HG02798 (cell line): ENCODE measurements around the gene PPP3CA.

Source experiments
- ATAC-seq: cut with Tn5 transposase; IDR thresholded peaks from one replicate; pipeline ENCODE4 v1.9.1; 2021; ENCODE audit warnings: mild to moderate bottlenecking; ENCODE audit not compliant: unreplicated experiment, poor library complexity

The PPP3CA gene

GRCh38 chr4:101222156-101222845 lies 125.0 kb downstream of the PPP3CA start:
- no peak for ATAC-seq

DNA sequence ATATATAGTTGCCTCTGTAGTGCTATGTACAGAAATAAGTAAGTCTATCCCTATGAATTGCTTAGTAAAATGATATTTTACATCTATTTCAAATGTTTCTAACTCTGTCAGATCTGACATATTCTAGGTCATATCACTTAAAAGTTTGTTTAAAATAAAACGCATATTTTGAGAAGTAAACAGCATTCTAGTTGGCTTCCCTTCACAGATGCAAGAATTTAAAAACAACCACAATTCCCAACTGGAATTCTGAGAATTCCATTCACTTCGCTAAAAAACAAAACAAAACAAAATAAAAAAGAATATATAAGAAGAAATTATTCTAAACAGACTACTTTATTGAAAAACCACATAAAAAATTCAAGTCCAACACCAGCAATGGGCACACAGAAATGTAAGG lies 126.0 kb downstream of the PPP3CA start:
- ATAC-seq: no peak

DNA sequence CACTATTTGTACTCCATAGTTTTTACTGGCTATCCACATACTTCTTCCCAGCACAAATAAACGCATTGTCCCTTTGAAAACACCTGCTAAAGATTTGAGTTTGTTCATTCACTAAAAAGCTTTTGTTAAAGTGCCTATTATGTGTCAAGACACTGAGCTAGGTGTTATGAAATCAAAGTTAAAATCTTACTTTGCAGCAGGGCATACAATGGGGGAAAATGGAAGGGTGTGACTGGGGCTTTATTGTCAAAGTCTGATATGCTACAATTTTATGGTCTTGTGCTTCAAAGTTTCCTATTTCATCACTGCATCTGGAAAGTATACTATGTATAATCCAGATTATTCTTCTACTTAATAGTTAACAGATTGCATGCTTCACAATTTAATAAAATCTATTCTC lies 128.4 kb downstream of the PPP3CA start:
- ATAC-seq: no peak

DNA sequence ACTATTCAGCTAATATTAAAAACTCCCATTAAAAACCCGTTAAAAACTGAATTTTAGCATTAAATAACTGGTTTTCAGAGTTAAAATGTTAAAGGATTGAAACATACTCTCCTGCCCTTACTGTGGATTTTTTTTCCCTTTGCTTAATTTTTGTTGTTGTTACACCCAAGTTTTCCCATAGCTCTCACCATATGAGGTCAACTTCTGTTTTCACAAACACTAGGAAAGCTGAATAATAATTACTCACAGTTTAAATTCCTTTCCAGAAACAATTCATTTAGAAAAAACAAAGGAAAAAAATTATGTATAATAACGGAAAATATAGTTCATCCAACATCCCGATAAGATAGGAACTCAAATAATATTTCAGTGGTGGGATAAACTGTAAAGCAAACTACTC lies 129.0 kb downstream of the PPP3CA start:
- no peak for ATAC-seq

DNA sequence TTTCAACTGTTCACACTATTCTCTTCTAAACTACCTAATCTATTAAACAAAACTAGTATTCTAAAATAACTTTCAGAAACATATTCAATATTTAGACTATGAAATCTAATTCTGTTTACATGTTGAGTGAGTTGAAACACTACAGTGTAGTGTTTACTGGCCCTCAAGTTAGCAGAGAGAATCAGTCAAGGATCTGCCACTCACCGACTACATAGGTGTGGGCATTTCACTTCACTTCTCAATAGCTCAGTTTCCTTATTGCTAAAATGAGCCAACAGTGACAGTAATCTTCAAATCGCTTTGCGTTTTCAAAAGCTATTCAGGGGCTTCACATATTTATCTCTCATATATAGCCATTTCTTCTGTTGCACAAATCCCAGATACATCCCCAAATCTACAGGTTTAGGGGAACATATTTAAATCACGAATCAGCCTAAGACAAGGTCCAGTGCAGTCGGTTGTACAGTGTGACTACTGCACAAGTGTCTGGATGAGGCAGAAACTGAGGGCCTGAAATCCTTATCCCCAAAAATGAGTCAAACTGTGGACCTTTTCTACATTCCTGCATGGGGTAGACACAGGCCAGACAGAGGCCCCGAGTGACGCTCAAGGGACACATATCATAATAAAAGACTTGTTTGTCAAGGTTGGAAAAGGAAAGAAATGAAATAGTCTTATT lies 129.8 kb downstream of the PPP3CA start:
- no peak for ATAC-seq

DNA sequence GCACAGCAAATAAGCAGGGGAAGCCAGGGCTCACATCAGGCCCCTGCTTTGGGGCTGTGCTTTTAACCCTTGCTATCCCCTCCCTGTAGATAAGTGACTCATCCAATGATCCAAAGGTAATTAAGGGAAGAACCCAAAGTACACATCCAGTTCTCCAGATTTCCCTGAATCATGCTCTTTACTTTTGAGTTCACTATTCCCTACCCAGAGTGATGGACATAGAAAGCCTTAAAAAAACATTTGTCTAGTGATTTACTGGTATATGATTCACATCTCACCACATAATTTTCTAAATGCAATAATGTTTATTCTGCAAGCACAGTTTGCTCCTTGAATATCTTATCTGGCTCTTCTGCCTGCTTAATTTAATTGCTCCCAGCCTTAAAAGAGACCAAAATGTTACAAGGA lies 136.2 kb downstream of the PPP3CA start:
- no peak for ATAC-seq

DNA sequence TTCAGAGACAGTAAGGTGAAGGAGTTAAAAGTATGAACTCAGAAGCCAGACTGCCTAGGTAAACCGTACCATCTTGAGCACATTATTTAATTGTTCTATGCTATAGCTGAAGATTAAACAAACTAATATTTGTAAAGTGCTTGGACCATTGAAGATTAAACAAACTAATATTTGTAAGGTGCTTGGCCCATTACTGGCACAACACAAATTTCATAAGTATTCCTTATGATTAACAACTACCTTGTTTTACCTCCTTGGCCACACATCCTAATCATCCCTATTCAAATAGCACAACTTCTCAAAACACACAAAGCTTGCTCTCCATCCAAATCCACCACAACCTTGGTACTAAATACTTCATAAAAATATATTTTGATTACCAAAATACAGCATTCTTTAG lies 137.0 kb downstream of the PPP3CA start:
- no peak for ATAC-seq

GRCh38 chr4:101208171-101208570 lies 139.2 kb downstream of the PPP3CA start:
- no peak for ATAC-seq

DNA sequence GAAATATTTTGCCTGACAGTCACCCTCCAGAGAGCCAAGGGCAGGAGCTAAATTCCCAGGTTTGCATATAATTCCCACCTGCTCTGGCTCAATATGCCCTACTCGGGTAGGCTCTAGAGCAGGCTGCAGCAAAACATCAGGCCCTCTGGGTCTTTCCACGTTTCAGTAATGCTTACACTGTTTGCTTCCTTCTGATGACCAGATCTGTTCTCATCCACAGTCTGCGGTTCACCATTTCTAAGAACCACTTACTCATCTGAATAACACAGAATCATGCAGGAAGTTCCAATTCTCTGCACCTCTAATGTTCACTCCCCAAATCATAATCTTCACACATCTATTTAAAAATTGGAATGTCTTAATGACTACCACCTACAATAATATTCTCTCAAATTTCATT lies 141.4 kb downstream of the PPP3CA start:
- ATAC-seq: peak; percentile 79

- no peak for ATAC-seq
Observed at GRCh38 chr4:101201421-101201820, 145.9 kb downstream of the PPP3CA start.

DNA sequence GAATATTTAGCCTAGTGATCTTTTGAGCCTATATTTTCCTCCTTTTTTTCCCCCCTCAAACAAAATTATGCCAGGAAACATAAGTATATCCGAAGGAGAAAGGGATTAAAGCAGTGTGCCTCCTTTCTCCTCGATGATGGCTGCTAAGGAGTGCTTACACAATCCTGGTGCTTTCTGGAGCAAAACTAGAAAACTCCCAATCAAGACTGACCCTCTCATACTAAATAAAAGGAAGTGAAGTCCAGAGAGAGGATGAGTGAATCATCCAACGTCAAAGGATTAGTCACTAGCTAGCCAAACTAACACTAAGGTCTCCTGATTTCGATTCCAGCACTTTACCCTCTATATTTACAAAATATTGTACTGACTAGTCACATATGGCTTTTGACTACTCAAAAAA lies 146.8 kb downstream of the PPP3CA start:
- no peak for ATAC-seq

- no peak for ATAC-seq
Observed at GRCh38 chr4:101199507-101200285, 147.6 kb downstream of the PPP3CA start.

GRCh38 chr4:101198682-101199339 lies 148.5 kb downstream of the PPP3CA start:
- ATAC-seq: no peak

DNA sequence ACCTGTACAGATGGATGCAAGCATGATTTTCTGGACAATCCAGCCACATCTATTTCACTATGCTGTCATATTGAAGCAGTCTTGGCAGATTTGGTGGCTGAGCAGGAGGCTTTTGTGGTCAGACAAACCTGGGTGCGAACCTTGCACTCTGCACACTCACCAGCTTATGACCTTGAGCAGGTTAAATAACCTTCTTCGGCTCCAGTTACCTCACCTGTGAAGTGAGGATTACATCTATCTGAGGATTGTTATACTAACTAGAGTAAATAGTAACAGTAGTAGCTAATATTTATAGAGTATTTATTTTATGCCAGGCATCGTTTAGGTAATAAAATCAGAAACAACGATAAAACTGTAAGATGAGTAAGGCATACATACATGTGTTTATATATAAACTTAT lies 150.0 kb downstream of the PPP3CA start:
- ATAC-seq: no peak

DNA sequence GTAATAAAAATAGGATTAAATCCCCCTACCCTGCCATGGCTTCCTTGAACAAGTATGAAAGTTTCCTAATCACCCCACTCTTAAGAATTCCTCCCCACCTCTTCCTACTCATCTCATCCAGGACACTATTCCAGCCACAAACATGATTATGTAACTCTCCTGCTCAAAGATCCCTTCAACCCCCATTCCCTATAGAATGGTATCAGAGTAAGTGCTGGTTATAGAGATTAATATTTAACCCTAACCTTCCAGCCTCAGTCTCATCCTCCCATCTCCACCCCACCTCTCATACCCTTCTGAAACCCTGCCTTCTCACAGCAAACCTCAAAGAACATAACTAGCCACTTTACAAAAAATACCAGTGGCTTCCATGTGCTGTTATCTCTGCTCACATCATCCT lies 155.1 kb downstream of the PPP3CA start:
- ATAC-seq: no peak

GRCh38 chr4:101191302-101192098 lies 155.8 kb downstream of the PPP3CA start:
- ATAC-seq: no peak

DNA sequence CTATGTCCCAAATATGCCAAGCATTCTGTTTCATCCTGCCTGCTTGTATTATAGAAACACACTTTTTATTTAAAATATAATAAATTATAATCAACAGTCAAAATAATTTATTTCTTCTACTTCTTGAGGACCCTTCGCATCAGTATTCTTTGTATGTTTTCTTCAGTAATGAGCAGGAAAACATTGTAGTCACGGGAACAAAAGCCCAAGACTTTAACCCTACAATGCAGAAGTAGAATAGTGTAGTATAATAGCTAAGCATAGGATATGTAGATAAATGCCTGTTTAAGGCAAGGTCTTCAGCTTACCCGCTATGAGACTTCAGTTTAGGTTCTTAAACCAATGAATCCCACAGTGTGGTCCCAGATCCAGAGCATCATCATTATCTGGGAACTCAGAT lies 156.6 kb downstream of the PPP3CA start:
- no peak for ATAC-seq

DNA sequence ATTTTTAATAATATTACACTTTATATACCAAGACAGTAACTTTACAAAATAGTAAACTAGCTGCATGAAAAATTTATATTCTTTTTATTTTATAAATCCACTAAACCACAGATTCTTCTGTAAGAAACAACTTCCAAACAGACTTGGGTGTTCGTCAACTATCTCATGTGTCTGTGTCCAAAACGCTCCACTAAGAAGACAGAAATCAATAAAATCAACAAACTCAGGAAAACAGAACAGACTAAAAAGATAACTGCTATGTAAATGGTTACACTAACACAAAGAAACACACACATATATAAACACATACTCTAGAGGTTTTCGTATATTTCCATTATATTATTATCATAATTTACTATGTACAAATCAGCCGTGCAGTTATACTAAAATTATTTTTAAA lies 158.4 kb downstream of the PPP3CA start:
- no peak for ATAC-seq

DNA sequence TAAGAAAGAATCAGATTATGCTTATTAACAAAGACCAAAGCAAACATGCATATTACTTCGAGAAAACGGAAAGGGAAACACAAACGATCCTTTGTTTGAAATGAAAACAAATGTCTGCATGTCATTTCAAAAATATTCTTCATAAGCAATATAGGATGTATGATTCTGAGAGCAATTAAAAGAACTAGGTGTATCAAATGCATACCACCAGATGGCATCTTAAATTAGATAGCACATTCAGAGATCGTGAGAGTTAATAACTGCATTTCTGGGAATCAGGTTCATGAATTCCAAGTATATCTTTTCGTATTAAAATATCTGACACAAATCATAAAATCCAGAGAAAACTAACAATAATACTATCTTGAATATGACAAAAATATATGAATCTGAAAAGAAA lies 159.5 kb downstream of the PPP3CA start:
- no peak for ATAC-seq

- no peak for ATAC-seq
Observed at GRCh38 chr4:101186567-101187184, 160.7 kb downstream of the PPP3CA start.
